HepG2 (cell line): ENCODE results near the gene IWS1. TPM values are rescaled to one million over a fixed set of nuclear protein-coding genes. Genes with fewer than 3 reads are reported as not detected.
A peak's percentile ranks its signal among the peaks of the same experiment; 100 is the strongest.

Source experiments
- ATAC-seq: fragments of 200-7000 bp; cut with Tn5 transposase; 3 replicates; pipeline ENCODE4 v1.9.1; 2020; ENCODE audit warnings: mild to moderate bottlenecking, moderate library complexity
- BruUV-seq: library from RNA; stranded (reverse); fragments of 400-500 nt; replicated peaks from 2 replicates; lab custom pipeline; 2021; lab: Mats Ljungman, UMichigan
- CTCF ChIA-PET: fragments of 300-600 bp; formaldehyde crosslinking; extraction: SDS; loops from one replicate; lab custom pipeline; 2021; ENCODE audit warnings: low total read pairs, inconsistent platforms, low intra/inter-chr PET ratio; lab: Yijun Ruan, JAX
- POLR2A ChIA-PET: fragments of 350-600 bp; sonication (Branson Sonifier 250); formaldehyde crosslinking; loops from one replicate; lab custom pipeline; 2020; ENCODE audit warnings: antibody characterized with exemption, inconsistent platforms; lab: Yijun Ruan, JAX
- DNase-seq: peaks from one replicate; pipeline ENCODE4 v3.0.0-alpha.2; 2015; ENCODE audit warnings: low spot score
- FAIRE-seq: peaks from 3 replicates; lab custom pipeline; 2011; peaks lifted over from hg19 to GRCh38; lab: Jason Lieb, UNC
- H2AFZ ChIP-seq: one replicate; pipeline ENCODE4 v1.6.1; 2011; ENCODE audit warnings: low read length, inconsistent platforms
- H3K27ac ChIP-seq: fragments of 300-600 bp; 3 replicates; pipeline ENCODE4 v1.8.0; 2011; ENCODE audit warnings: mixed run types, mild to moderate bottlenecking, mixed read lengths, low read length, inconsistent platforms; ENCODE audit not compliant: insufficient read depth; ENCODE audit errors: extremely low read length
- H3K27me3 ChIP-seq, 2 experiments: fragments of 200-600 bp in 1 of 2; 2 replicates in 1 of 2; 3 replicates in 1 of 2; pipeline versions ENCODE4 v1.6.0 to v1.8.0; 2011; ENCODE audit warnings: low read length in 2 of 2, mild to moderate bottlenecking in 2 of 2, moderate library complexity in 2 of 2, inconsistent platforms in 1 of 2; ENCODE audit not compliant: insufficient read depth in 2 of 2, control insufficient read depth in 1 of 2
- H3K36me3 ChIP-seq, 2 experiments: fragments of 200-600 bp in 1 of 2; replicated peaks in 1 of 2; 2 replicates in 1 of 2; 3 replicates in 1 of 2; pipeline versions ENCODE4 v1.5.1 to v1.8.0; 2011; ENCODE audit warnings: low read length in 2 of 2, inconsistent platforms in 1 of 2; ENCODE audit not compliant: insufficient read depth in 2 of 2, control insufficient read depth in 1 of 2
- H3K4me1 ChIP-seq: 2 replicates; pipeline ENCODE4 v1.5.1; 2012; ENCODE audit warnings: low read length, inconsistent platforms; ENCODE audit not compliant: insufficient read depth
- H3K4me2 ChIP-seq: 2 replicates; pipeline ENCODE4 v1.6.0; 2011; ENCODE audit warnings: low read depth, low read length, inconsistent platforms
- H3K4me3 ChIP-seq, 3 experiments: fragments of 200-600 bp in 1 of 3; sonication (generic), shearing (Covaris generic) in 1 of 3; replicated peaks in 1 of 3; 2 replicates each; pipeline ENCODE4 v1.5.1; 2011 to 2016; ENCODE audit warnings: low read length in 3 of 3, inconsistent platforms in 2 of 3, low read depth in 2 of 3, mild to moderate bottlenecking in 2 of 3, control low read depth in 1 of 3, mixed read lengths in 1 of 3; ENCODE audit not compliant: insufficient read depth in 1 of 3
- H3K79me2 ChIP-seq: one replicate; pipeline ENCODE4 v1.6.1; 2011; ENCODE audit warnings: low read length, inconsistent platforms; ENCODE audit not compliant: insufficient read depth
- H3K9ac ChIP-seq: 2 replicates; pipeline ENCODE4 v1.6.0; 2011; ENCODE audit warnings: mild to moderate bottlenecking, low read depth, low read length, inconsistent platforms; ENCODE audit not compliant: insufficient read depth
- H3K9me3 ChIP-seq: 2 replicates; pipeline ENCODE4 v1.5.1; 2012; ENCODE audit warnings: mild to moderate bottlenecking, low read length
- H4K20me1 ChIP-seq: 2 replicates; pipeline ENCODE4 v1.6.0; 2011; ENCODE audit warnings: inconsistent platforms, mild to moderate bottlenecking, low read length, moderate library complexity; ENCODE audit not compliant: insufficient read depth
- ETS1 ChIP-seq: sonication (generic); formaldehyde crosslinking; IDR thresholded peaks from 2 replicates; pipeline ENCODE4 v1.4.0; 2020; ENCODE audit warnings: missing genetic modification reagents
- FLYWCH1 ChIP-seq: sonication (generic); formaldehyde crosslinking; IDR thresholded peaks from 2 replicates; pipeline ENCODE4 v1.8.1; 2023; ENCODE audit warnings: mild to moderate bottlenecking, missing genetic modification reagents
- GPN1 ChIP-seq: sonication (generic); formaldehyde crosslinking; IDR thresholded peaks from 2 replicates; pipeline ENCODE4 v1.5.1; 2020; ENCODE audit warnings: missing genetic modification reagents, borderline replicate concordance
- RFXANK ChIP-seq: IDR thresholded peaks from 2 replicates; pipeline ENCODE4 v1.6.1; 2016
- SETDB1 ChIP-seq: sonication (generic); formaldehyde crosslinking; IDR thresholded peaks from 2 replicates; pipeline ENCODE4 v1.5.1; 2020; ENCODE audit warnings: missing genetic modification reagents, mild to moderate bottlenecking, borderline replicate concordance
- TCF12 ChIP-seq, 2 experiments: fragments of 450-650 bp in 1 of 2; sonication (generic) in 1 of 2; formaldehyde crosslinking in 1 of 2; IDR thresholded peaks; 2 replicates each; pipeline versions ENCODE4 v1.6.1 to v1.8.0; 2017 to 2022; ENCODE audit warnings: antibody characterized with exemption in 1 of 2, mild to moderate bottlenecking in 1 of 2, missing genetic modification reagents in 1 of 2, moderate library complexity in 1 of 2
- TEAD3 ChIP-seq: optimal IDR thresholded peaks from 2 replicates; pipeline ENCODE3; 2016; ENCODE audit warnings: borderline replicate concordance
- U2AF2 ChIP-seq: fragments of 200-400 bp; formaldehyde crosslinking; IDR thresholded peaks from 2 replicates; pipeline ENCODE4 v1.6.1; 2017; ENCODE audit warnings: low read depth, mild to moderate bottlenecking, low read length
- XBP1 ChIP-seq: sonication (generic); formaldehyde crosslinking; IDR thresholded peaks from 2 replicates; pipeline ENCODE4 v1.5.0; 2020; ENCODE audit warnings: missing genetic modification reagents
- YEATS2 ChIP-seq: sonication (generic); formaldehyde crosslinking; IDR thresholded peaks from 2 replicates; pipeline ENCODE4 v1.4.0; 2020; ENCODE audit warnings: missing genetic modification reagents, borderline replicate concordance
- ZFX ChIP-seq: sonication (generic); formaldehyde crosslinking; IDR thresholded peaks from 2 replicates; pipeline ENCODE4 v1.4.0; 2020; ENCODE audit warnings: mild to moderate bottlenecking, low read depth, missing genetic modification reagents, moderate library complexity
- ZNF263 ChIP-seq: sonication (generic); formaldehyde crosslinking; IDR thresholded peaks from 2 replicates; pipeline ENCODE4 v1.4.0; 2020; ENCODE audit warnings: missing genetic modification reagents
- ZNF704 ChIP-seq: sonication (generic); formaldehyde crosslinking; IDR thresholded peaks from 2 replicates; pipeline ENCODE4 v1.8.1; 2023; ENCODE audit warnings: mild to moderate bottlenecking, inconsistent platforms, moderate library complexity, missing genetic modification reagents, borderline replicate concordance
- ZSCAN31 ChIP-seq: sonication (generic); formaldehyde crosslinking; IDR thresholded peaks from 2 replicates; pipeline ENCODE4 v1.5.0; 2020; ENCODE audit warnings: low read depth, mild to moderate bottlenecking, missing genetic modification reagents
- WGBS: methylation state at CpG from one replicate; pipeline ENCODE4 v1.1.6; 2017; ENCODE audit warnings: low lambda C conversion rate; 5-methylcytosine and 5-hydroxymethylcytosine counted together
- in situ Hi-C: cut with HindIII; loops from 2 replicates; pipeline ENCODE4 v1.10.0; 2017; ENCODE audit warnings: low pct_unique_long_range_greater_than_20kb; ENCODE audit not compliant: extremely low pct_ligation_motif_present
- intact Hi-C: fragments of 100-400 bp; cut with micrococcal nuclease; formaldehyde crosslinking; loops from one replicate; pipeline ENCODE4 v1.10.0; 2022; ENCODE audit not compliant: unreplicated experiment
- polyA plus RNA-seq, 8 experiments: library from polyadenylated mRNA; depleted of rRNA in 3 of 8; stranded (reverse) in 7 of 8; unstranded in 1 of 8; fragments of >200 nt; fragmentation: Illumina TruSeq in 4 of 8; extraction: Trizol in 4 of 8; gene quantifications; 2 replicates each; pipeline versions ENCODE4 v1.2.1 to v1.2.3, GENCODE V29; 2011 to 2016; ENCODE audit warnings: low read depth in 4 of 8, missing spikeins in 1 of 8, mixed read lengths in 1 of 8; ENCODE audit not compliant: insufficient read depth in 1 of 8
- total RNA-seq, 5 experiments: library from RNA; depleted of rRNA; stranded (reverse); fragments of >200 nt; fragmentation: Illumina TruSeq; extraction: Trizol; gene quantifications; 2 replicates each; pipeline ENCODE4 v1.2.3, GENCODE V29; 2016; ENCODE audit warnings: low read depth in 1 of 5

The IWS1 gene
- total and polyA plus RNA-seq, 2 of the 13 experiments (the other 11 are each of a cell fraction or from before 2014, with no cell fraction given), result 28.9 to 62.3 TPM

GRCh38 chr2:127541809-127542208 lies 15.5 kb upstream of the IWS1 start:
- intact Hi-C loops (no loop called here), in situ Hi-C loops (no loop called here)
- TF ChIP-seq RFXANK (CRISPR knock-in tag), result no peak
- TF ChIP-seq ZNF263 (CRISPR knock-in tag), result peak; percentile 67
- Histone ChIP-seq H3K4me3 (no peak overlapping the region), H2AFZ (no peak overlapping the region), H3K9ac (no peak overlapping the region), H4K20me1 (no peaks in the 10 kb centered on the region), H3K36me3 (no peaks in the 10 kb centered on the region), H3K27me3 (peaks cover 1 to 31% of the 10 kb centered on the region in 2 experiments; a peak in 2 of 5 replicates), H3K27ac (no peak overlapping the region), H3K79me2 (no peaks in the 10 kb centered on the region), H3K4me2 (no peak overlapping the region), H3K4me1 (peaks cover 17% of the 10 kb centered on the region), H3K9me3 (no peaks in the 10 kb centered on the region)
- no TSS peak for BruUV-seq
- ChIA-PET CTCF (no interaction called here), POLR2A (interaction anchor here (1.1 kb wide), 1 partner anchor 15 kb away, joined by 4 read pairs; the partner anchor contains the start of gene IWS1)
- peak; percentile 53 for ATAC-seq
- WGBS, result 69% methylated on average over 7 of the region's 7 CpGs
- DNase-seq, result no peak
- FAIRE-seq, result no peak

GRCh38 chr2:127537644-127538043 lies 11.4 kb upstream of the IWS1 start:
- no peak overlapping the region for H3K4me2 ChIP-seq
- ATAC-seq (no peak), DNase-seq (no peak), FAIRE-seq (no peak)
- in situ Hi-C loops (no loop called here), intact Hi-C loops (loop anchor here (10.0 kb wide), 1 partner anchor 107 kb away; the partner anchor contains the start of gene GPR17)
- no peak overlapping the region for H3K27ac ChIP-seq
- H2AFZ ChIP-seq, result no peak overlapping the region
- CTCF ChIA-PET, result no interaction called here
- no peak overlapping the region for H3K9ac ChIP-seq
- POLR2A ChIA-PET, result interaction anchor here (0.6 to 2.7 kb wide), 2 partner anchors 11 to 761 kb away, joined by 3 to 8 read pairs; partner anchors contain the start of gene IWS1
- no peaks in the 10 kb centered on the region for H3K79me2 ChIP-seq
- no peaks in the 10 kb centered on the region for H4K20me1 ChIP-seq
- WGBS, result 29% methylated on average over 5 of the region's 5 CpGs
- no peak overlapping the region for H3K4me3 ChIP-seq
- TF ChIP-seq SETDB1 (CRISPR knock-in tag), result no peak
- no peak for TF ChIP-seq U2AF2
- TF ChIP-seq ZNF704 (CRISPR knock-in tag), result no peak
- no peak for TF ChIP-seq YEATS2 (CRISPR knock-in tag)
- TF ChIP-seq XBP1 (CRISPR knock-in tag), result no peak
- TF ChIP-seq TCF12 (IDR thresholded peaks at IDR 0.05), result no peak
- TF ChIP-seq TCF12 (CRISPR knock-in tag; IDR thresholded peaks at IDR 0.05), result no peak
- TF ChIP-seq ETS1 (CRISPR knock-in tag), result no peak
- no peak for TF ChIP-seq ZFX (CRISPR knock-in tag)
- no peak for TF ChIP-seq TEAD3
- TF ChIP-seq FLYWCH1, result no peak
- no peak for TF ChIP-seq GPN1
- TF ChIP-seq ZSCAN31, result no peak
- no TSS peak for BruUV-seq
- no peaks in the 10 kb centered on the region for H3K36me3 ChIP-seq
- peaks cover 26% of the 10 kb centered on the region for H3K4me1 ChIP-seq
- H3K27me3 ChIP-seq, result peaks cover 11 to 47% of the 10 kb centered on the region in 2 experiments; a peak in 4 of 5 replicates
- H3K9me3 ChIP-seq, result no peaks in the 10 kb centered on the region
